Measurements from ENCODE around the gene STKLD1.

Gene STKLD1

GRCh38 chr9:133401588-133401987, 25.4 kb downstream of the STKLD1 start:
- no peak overlapping the region for H3K27ac ChIP-seq
- no peak overlapping the region for H3K4me3 ChIP-seq

DNA sequence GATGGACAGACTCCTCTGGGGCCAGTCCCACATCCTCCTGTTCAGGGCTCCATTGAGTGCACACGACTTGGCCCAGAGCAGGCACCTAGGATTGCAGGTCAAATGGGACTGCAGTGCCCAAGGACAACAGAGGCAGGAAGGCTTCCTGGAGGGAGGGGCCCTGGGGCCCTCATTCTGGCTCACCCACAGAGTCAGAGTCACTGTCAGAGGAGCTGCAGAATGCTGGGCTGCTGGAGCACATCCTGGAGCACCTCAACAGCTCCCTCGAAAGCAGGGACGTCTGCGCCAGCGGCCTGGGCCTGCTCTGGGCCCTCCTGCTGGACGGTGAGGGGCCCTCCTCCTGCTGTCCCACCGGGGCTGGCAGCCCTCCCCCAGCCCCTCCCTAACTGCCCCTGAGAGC, 26.5 kb downstream of the STKLD1 start:
- H3K27ac ChIP-seq, result no peak overlapping the region
- H3K4me3 ChIP-seq, result no peak overlapping the region

- Histone ChIP-seq H3K27ac (no peak overlapping the region), H3K4me3 (no peak overlapping the region)
Observed at GRCh38 chr9:133403766-133404453, 27.7 kb downstream of the STKLD1 start.

GRCh38 chr9:133404454-133405002, 28.4 kb downstream of the STKLD1 start:
- Histone ChIP-seq H3K4me3 (no peak overlapping the region), H3K27ac (no peak overlapping the region)

- no peak overlapping the region for H3K27ac ChIP-seq
- no peak overlapping the region for H3K4me3 ChIP-seq
Observed at GRCh38 chr9:133405508-133406438, 29.6 kb downstream of the STKLD1 start.

- no peak overlapping the region for H3K27ac ChIP-seq
- no peak overlapping the region for H3K4me3 ChIP-seq
Observed at GRCh38 chr9:133406480-133407307, 30.5 kb downstream of the STKLD1 start.

GRCh38 chr9:133408042-133408441, 31.9 kb downstream of the STKLD1 start:
- Histone ChIP-seq H3K4me3 (no peak overlapping the region), H3K27ac (no peak overlapping the region)

DNA sequence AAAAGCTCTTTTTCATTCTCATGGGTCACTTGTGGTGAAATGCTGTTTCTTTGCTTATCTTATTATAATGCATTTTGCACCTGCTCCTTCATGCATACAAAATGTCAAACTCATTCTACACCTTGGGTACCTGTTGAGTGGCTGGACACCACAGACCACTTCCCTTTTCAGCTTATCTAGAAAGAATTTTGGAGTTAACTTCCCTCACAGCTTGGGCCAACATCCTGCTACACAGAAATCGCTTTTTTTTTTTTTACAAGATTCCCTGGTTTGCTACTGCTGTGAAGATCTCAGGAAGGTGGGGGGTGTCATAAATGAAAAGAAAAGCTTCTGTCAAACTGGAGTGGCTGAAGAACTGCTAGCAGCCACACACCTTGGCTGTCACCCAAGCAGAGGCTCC, 39.0 kb downstream of the STKLD1 start:
- Histone ChIP-seq H3K27ac (no peak overlapping the region), H3K4me3 (no peak overlapping the region)

- Histone ChIP-seq H3K4me3 (peak within 1 kb of the TSS; percentile 65 to 96 (median 82)), H3K27ac (peak within 1 kb of the TSS; percentile 61 to 97 (median 86))
Observed at GRCh38 chr9:133417541-133418461, 41.6 kb downstream of the STKLD1 start, which contains the start of gene REXO4. Gene REXO4 (minus strand): TSS chr9:133418010. CDS start chr9:133417844, 166 bp downstream.

GRCh38 chr9:133419005-133419404, 42.8 kb downstream of the STKLD1 start:
- H3K4me3 ChIP-seq, result no peak overlapping the region
- peak overlapping the region in 1 of 21 experiments; percentile 75 for H3K27ac ChIP-seq

DNA sequence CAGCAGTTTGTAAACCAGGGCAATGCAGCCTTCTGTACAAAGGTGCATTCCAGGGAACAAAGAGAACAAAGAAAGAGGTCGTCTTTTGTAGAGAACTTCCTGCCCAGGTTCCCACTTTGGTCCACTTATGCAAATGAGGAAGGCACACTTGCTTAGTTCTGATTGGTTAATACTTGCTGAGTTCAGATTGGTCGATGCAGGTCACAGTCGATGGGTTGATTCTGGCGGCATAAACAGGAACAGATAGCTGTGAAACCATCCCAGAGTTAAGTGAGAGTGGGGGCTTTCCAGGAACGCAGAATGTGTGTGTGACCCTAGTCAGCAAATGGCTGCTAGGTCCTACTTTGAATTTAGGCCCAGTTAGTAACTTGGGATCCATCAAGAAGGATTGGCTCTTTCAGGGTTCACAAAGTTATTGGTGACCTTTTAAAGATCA, 44.2 kb downstream of the STKLD1 start:
- peak overlapping the region in 1 of 21 experiments; percentile 7 for H3K27ac ChIP-seq
- H3K4me3 ChIP-seq, result no peak overlapping the region

DNA sequence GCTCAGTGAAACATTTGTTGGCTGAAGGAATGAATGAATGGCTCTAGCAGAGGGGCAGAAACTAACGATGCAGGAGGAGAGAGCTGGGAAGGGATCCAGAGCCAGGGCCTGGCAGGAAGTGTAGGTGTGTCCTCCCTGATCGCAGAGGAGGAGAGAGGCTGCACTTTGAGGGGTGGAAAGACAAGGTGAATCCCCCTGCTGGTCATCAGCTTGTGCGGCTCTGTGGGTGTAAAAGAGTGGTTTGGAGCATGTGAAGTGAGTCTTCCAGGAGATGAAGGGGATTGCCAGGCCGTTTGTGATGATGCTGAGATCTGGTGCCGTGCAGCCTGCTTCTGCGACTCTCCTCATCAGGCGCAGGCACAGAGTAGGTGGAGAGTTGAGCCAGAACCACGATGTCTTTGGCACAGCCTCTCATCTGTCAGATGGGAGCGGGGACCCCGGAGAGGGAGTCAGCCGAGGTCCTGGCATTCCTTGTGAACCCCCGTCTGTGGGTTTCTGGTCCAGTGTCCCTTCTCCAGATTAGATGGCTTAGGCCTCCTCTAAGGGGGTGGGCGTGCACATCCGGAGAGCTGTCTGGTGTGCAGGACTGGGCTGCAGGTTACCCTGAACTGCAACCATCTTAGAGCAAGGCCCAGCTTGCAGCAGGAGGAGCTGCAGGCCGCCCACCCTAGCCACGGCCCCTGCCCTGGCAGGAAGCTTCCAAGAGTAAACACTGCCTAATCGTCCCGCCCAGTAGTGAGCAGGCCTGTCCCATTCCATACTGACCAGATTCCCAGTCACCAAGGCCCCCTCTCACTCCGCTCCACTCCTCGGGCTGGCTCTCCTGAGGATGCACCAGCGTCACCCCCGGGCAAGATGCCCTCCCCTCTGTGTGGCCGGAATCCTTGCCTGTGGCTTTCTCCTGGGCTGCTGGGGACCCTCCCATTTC, 45.7 kb downstream of the STKLD1 start, which contains the start of gene ADAMTS13:
Gene ADAMTS13, plus strand, starts transcription at position 753 of the 928 bp plus-strand sequence. Its CDS starts 77 bp downstream, at position 830.
- Histone ChIP-seq H3K27ac (peak within 1 kb of the TSS in 1 of 21 experiments; percentile 58), H3K4me3 (no peak within 1 kb of the TSS)

- Histone ChIP-seq H3K4me3 (no peak overlapping the region), H3K27ac (no peak overlapping the region)
Observed at GRCh38 chr9:133423216-133423615, 47.0 kb downstream of the STKLD1 start.

GRCh38 chr9:133424187-133424586, 48.0 kb downstream of the STKLD1 start:
- Histone ChIP-seq H3K27ac (no peak overlapping the region), H3K4me3 (no peak overlapping the region)

GRCh38 chr9:133425049-133425632, 49.0 kb downstream of the STKLD1 start:
- no peak overlapping the region for H3K27ac ChIP-seq

DNA sequence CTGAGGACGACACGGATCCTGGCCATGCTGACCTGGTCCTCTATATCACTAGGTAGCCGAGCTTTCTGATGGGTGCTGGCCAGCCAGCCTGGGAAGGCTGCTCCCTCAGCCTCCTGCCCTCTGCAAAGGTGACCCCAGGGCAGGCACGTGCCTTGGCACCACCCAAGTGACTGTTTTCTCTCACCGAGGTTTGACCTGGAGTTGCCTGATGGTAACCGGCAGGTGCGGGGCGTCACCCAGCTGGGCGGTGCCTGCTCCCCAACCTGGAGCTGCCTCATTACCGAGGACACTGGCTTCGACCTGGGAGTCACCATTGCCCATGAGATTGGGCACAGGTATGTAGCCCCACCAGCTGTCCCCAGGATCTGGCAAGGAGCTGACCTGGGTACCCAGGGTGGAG, 49.8 kb downstream of the STKLD1 start:
- H3K27ac ChIP-seq, result no peak overlapping the region
- no peak overlapping the region for H3K4me3 ChIP-seq

More at GRCh38 chr9:133425049-133425632, 49.0 kb downstream of the STKLD1 start:
- no peak overlapping the region for H3K4me3 ChIP-seq

Measured in skin epidermis (tissue), 12 donors.